OCI-LY3 (cell line): ENCODE results near the gene DLX1.

Source experiments
- CTCF ChIP-seq: fragments of 200-600, 300-600 bp; sonication (generic); IDR thresholded peaks from 2 replicates; pipeline ENCODE4 v1.5.1; 2014; ENCODE audit warnings: antibody characterized with exemption, low read length, low read depth
- EZH2phosphoT487 ChIP-seq: fragments of 200-600 bp; shearing (Covaris generic); IDR thresholded peaks from 2 replicates; pipeline ENCODE4 v1.6.1; 2018; ENCODE audit warnings: antibody characterized with exemption, mixed run types, low read depth

GRCh38 chr2:172119089-172119488 lies 33.8 kb downstream of the DLX1 start:
- TF ChIP-seq CTCF = no peak
- TF ChIP-seq EZH2phosphoT487 = no peak
